ES-I3 (cell line): ENCODE data around the gene AGAP1.

Experiments used
- H3K36me3 ChIP-seq: 2 replicates; pipeline ENCODE4 v1.6.1; 2013; ENCODE audit warnings: mild to moderate bottlenecking, low read length, control low read depth, moderate library complexity; ENCODE audit not compliant: insufficient read depth
- H3K4me1 ChIP-seq: 2 replicates; pipeline ENCODE4 v1.6.1; 2013; ENCODE audit warnings: mild to moderate bottlenecking, control low read depth, low read length; ENCODE audit not compliant: insufficient read depth
- H3K9ac ChIP-seq: 2 replicates; pipeline ENCODE4 v1.6.1; 2013; ENCODE audit warnings: low read depth, mild to moderate bottlenecking, low read length, moderate library complexity
- H3K9me3 ChIP-seq: 2 replicates; pipeline ENCODE4 v1.6.1; 2013; ENCODE audit warnings: mild to moderate bottlenecking, low read length, moderate library complexity; ENCODE audit not compliant: control insufficient read depth, insufficient read depth

Gene AGAP1

DNA sequence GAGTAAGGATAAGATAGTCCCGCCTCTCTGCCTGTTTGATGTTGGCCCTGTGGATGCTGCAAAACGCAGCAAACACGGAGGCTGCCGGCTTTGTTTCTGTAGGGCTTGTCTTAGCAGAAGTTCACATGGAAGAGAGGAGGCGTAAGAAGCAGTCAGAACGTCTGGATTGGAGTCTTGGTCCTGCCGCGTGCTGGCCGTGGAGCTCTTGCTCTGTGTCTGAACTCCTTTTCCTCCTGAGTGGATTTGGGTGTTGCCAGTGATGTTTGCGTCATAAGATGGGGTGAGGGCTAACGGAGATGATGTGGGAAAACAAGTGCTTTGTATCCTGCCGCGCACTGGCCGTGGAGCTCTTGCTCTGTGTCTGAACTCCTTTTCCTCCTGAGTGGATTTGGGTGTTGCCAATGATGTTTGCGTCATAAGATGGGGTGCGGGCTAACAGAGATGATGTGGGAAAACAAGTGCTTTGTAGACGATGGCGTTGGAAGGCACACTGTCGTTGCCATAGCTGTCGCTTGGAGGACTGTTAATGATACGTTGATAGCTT lies 240.9 kb downstream of the AGAP1 start:
- H3K9me3 ChIP-seq = no peaks in the 10 kb centered on the region
- no peak overlapping the region for H3K9ac ChIP-seq
- peaks cover 2% of the 10 kb centered on the region; the same call in 1 of the 2 replicates for H3K36me3 ChIP-seq
- 0 out of 2 replicates have a peak, but pooled peaks cover 5% of the 10 kb centered on the region for H3K4me1 ChIP-seq

GRCh38 chr2:235737396-235737795 lies 243.6 kb downstream of the AGAP1 start:
- no peaks in the 10 kb centered on the region for H3K4me1 ChIP-seq
- H3K36me3 ChIP-seq = peaks cover 3% of the 10 kb centered on the region; the same call in 1 of the 2 replicates
- H3K9me3 ChIP-seq = no peaks in the 10 kb centered on the region
- H3K9ac ChIP-seq = no peak overlapping the region

DNA sequence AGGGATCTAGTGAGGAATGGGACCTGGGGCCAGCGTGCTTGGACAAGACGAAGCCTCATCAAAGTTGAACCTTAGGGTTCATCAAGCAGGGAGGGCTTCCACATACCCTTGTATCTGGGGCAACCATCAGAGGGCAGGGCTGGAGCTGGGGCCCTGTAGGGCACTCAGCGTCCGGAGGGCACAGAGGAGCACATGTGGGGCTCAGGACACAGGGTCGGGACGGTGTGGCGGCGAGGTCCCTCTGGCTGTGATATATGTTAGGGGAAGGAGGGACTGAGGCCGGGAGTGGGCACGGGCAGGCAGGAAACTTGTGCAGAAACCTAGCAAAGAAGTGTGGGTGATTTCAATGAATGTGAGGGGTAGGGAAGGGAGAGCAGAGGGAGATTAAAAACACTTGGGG lies 244.0 kb downstream of the AGAP1 start:
- Histone ChIP-seq H3K9ac (no peak overlapping the region), H3K36me3 (peaks cover 4% of the 10 kb centered on the region; the same call in 1 of the 2 replicates), H3K4me1 (no peaks in the 10 kb centered on the region), H3K9me3 (no peaks in the 10 kb centered on the region)

- peaks cover 7% of the 10 kb centered on the region for H3K36me3 ChIP-seq
- H3K9ac ChIP-seq = no peak overlapping the region
- H3K4me1 ChIP-seq = no peaks in the 10 kb centered on the region
- H3K9me3 ChIP-seq = no peaks in the 10 kb centered on the region
These were observed 246.0 kb downstream of the AGAP1 start for GRCh38 chr2:235739704-235740415.

- Histone ChIP-seq H3K4me1 (no peaks in the 10 kb centered on the region), H3K9me3 (no peaks in the 10 kb centered on the region), H3K9ac (no peak overlapping the region), H3K36me3 (peaks cover 5% of the 10 kb centered on the region)
These were observed 247.0 kb downstream of the AGAP1 start for GRCh38 chr2:235740821-235741220.

DNA sequence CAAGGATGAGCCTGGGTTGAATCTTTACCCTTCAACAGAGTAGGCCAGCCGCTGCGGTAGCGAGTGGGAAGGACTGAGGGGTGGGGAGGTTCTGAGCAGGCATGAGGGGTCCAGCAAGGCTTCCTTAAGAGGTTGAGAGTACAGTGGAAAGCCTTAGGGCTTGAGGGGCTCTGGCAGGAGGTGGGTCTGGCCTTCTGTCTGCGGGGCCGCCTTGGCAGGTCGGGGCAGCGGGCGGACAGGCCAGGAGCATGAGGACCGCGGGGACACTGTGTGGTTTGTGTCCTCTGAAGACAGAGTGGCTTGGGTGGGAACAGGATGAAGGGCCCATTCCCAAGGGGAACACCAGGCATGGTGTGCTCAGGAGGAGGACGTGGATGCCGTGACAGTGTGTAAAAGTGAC lies 250.3 kb downstream of the AGAP1 start:
- Histone ChIP-seq H3K36me3 (peaks cover 5% of the 10 kb centered on the region), H3K4me1 (no peaks in the 10 kb centered on the region)

GRCh38 chr2:235745597-235745996 lies 251.8 kb downstream of the AGAP1 start:
- no peak overlapping the region for H3K9ac ChIP-seq
- H3K36me3 ChIP-seq = peaks cover 9% of the 10 kb centered on the region

More for the DNA sequence above, 250.3 kb downstream of the AGAP1 start:
- no peaks in the 10 kb centered on the region for H3K9me3 ChIP-seq
- H3K9ac ChIP-seq = no peak overlapping the region

DNA sequence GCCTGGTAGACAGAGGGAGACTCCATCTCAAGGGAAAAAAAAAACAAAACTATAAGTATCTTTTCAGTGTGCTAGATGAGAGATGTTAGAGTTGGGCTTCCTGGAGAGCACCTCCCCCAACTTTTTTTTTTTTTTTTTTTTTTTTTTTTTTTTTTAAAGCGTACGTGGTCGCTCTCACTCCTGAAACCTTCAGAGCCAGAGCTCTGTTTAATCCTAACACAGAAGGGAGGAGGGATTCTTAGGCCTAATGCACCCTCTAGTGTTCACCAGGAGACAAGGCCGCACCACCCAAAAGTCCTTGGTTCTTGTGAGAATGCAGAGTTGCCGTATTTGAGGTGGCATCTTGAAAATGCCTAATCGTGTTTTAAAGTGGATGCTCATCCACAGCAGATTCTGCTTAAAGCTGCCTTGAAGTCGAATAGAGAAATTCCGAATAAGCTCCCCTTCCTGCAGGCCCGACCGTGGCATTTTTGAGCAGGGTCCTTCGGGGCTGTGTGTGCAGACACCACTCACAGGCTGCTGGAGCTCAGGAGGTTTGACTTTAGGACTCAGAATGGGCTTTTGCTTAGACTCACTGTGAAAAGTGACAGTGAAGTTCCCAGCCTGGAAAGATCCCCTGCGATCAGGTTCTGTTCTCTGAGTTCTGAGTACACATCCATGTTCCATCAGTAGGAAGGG lies 252.6 kb downstream of the AGAP1 start:
- Histone ChIP-seq H3K9me3 (no peaks in the 10 kb centered on the region), H3K9ac (no peak overlapping the region), H3K36me3 (peaks cover 9% of the 10 kb centered on the region), H3K4me1 (no peaks in the 10 kb centered on the region)

More at GRCh38 chr2:235745597-235745996, 251.8 kb downstream of the AGAP1 start:
- H3K4me1 ChIP-seq = no peaks in the 10 kb centered on the region
- H3K9me3 ChIP-seq = no peaks in the 10 kb centered on the region

DNA sequence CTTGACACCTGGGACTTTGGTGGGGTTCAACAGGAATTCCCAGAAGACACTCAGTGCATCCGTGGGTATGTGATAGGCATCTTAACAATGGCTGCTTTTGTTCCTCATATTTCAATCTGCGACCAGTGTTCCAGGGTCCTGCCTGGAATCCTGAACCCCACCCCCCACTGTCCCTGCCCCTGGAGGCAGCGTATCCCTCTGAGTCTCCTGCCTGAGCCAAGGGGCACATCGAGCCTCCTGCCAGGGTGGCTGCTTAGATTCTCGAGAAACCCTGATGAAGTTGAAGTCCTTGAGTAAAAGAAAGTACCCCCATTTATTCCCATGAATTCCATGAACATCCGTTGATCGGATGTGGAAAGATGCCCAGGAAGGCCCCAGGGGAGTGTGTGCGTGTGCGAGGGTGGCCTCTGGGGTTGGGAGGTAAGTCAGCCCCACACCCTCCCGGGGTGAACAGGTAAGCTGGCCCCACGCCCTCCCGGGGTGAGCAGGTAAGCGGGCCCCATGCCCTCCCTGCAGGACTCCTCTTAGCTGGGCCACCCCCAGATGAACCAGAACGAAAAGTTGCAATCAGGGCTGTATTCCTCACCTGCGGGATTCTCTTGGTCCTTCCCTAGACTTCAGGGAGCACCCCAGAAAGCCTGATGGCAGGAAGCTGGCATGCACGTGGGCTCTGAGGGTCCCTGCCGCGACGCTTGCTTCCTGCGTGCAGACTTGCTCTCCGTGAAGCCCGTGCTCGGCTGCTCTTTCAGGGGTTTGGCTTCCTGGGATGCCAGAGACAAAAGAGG lies 253.3 kb downstream of the AGAP1 start:
- H3K36me3 ChIP-seq = peaks cover 9% of the 10 kb centered on the region
- H3K9ac ChIP-seq = no peak overlapping the region
- H3K9me3 ChIP-seq = no peaks in the 10 kb centered on the region

GRCh38 chr2:235747786-235748091 lies 253.9 kb downstream of the AGAP1 start:
- Histone ChIP-seq H3K9ac (no peak overlapping the region), H3K9me3 (no peaks in the 10 kb centered on the region), H3K4me1 (no peaks in the 10 kb centered on the region), H3K36me3 (peaks cover 6% of the 10 kb centered on the region; the same call in 1 of the 2 replicates)

More for the DNA sequence above, 253.3 kb downstream of the AGAP1 start:
- no peaks in the 10 kb centered on the region for H3K4me1 ChIP-seq

DNA sequence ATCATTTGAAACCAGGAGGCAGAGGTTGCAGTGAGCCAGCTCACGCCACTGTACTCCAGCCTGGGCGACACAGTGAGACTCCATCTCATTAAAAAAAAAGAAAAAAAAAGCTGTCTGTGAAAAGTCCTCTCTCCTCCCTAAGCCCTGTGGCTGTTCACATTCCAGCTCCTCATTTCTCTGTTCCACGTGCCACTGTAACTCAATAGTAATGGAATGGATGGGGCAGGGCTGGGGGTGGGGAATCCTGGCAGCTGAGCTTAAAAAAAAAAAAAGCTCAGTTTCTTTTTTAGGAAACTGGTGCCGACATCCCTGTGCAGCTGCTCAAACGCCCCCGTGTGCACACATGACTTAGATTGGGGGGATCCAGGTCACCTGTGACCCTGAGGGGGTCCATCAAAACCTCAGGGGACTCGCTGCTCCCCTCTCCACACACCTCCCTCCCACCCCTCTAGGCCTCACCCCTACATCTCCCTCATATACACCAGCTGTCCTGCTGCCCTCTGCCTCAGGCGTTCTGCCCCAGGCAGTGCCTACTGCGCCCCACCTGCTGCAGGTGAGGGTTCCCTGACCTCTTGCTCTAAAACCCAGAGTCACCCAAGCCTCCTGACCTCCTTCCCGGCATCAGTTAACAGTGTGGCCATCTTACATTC lies 255.4 kb downstream of the AGAP1 start:
- Histone ChIP-seq H3K9ac (no peak overlapping the region), H3K36me3 (peaks cover 6% of the 10 kb centered on the region; the same call in 1 of the 2 replicates), H3K9me3 (no peaks in the 10 kb centered on the region), H3K4me1 (no peaks in the 10 kb centered on the region)

- no peaks in the 10 kb centered on the region for H3K9me3 ChIP-seq
- H3K9ac ChIP-seq = no peak overlapping the region
- no peaks in the 10 kb centered on the region for H3K4me1 ChIP-seq
- peaks cover 4% of the 10 kb centered on the region; the same call in 1 of the 2 replicates for H3K36me3 ChIP-seq
These were observed 255.9 kb downstream of the AGAP1 start for GRCh38 chr2:235749771-235750160.

DNA sequence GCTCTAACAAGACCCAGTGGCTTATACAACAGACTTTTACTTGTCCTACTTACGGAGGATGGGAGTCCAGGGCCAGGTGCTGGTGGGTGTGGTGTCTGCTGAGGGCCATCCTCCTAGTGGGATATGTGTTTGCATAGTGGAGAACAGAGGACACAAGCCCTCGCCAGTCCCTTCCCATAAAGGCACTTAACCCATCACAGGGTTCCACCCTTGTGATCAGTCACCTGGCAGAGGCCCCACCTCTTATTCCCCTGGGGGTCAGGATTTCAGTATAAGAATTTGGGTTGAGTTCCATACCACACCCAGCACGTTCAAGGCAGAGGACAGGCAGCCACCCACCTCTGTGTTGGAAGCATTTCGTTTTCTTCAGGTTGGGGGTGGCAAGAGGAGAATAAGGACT lies 259.0 kb downstream of the AGAP1 start:
- H3K36me3 ChIP-seq = 0 out of 2 replicates have a peak, but pooled peaks cover 4% of the 10 kb centered on the region

More for the DNA sequence above, 259.0 kb downstream of the AGAP1 start:
- no peaks in the 10 kb centered on the region; the same call in 1 of the 2 replicates for H3K4me1 ChIP-seq
- no peak overlapping the region for H3K9ac ChIP-seq
- H3K9me3 ChIP-seq = no peaks in the 10 kb centered on the region
